ENCODE data around the gene TEX10. TPM values are rescaled to one million over a fixed set of nuclear protein-coding genes. Genes with fewer than 3 reads are reported as not detected.

Gene TEX10
- total and polyA plus RNA-seq, 2 donors (not counting 1 experiment from before 2014, with no cell fraction given): 23.6 to 24.9 TPM

DNA sequence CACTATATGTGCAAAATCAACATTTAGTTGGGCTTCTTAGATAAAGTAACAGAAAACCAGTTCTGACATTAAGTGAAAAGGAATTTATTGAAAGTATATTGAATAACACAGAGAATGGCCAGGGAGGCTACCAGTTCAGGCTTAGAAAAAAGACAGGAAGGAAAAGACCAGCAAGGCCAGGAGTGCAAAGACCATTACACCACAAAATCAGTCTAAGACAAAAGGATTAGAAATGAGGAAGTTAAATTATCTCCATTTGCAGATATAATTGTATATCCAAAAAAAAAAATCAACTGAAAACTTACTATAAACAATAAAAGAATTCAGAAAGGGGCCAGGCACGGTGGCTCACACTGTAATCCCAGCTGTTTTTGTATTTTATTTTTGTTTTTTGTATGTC, 4.8 kb upstream of the TEX10 start:
- DNase-seq (ENCODE audit: low read depth in 2 of 2): no peak
- TF ChIP-seq, protein P1, sequence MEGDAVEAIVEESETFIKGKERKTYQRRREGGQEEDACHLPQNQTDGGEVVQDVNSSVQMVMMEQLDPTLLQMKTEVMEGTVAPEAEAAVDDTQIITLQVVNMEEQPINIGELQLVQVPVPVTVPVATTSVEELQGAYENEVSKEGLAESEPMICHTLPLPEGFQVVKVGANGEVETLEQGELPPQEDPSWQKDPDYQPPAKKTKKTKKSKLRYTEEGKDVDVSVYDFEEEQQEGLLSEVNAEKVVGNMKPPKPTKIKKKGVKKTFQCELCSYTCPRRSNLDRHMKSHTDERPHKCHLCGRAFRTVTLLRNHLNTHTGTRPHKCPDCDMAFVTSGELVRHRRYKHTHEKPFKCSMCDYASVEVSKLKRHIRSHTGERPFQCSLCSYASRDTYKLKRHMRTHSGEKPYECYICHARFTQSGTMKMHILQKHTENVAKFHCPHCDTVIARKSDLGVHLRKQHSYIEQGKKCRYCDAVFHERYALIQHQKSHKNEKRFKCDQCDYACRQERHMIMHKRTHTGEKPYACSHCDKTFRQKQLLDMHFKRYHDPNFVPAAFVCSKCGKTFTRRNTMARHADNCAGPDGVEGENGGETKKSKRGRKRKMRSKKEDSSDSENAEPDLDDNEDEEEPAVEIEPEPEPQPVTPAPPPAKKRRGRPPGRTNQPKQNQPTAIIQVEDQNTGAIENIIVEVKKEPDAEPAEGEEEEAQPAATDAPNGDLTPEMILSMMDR (conservative IDR thresholded peaks at IDR 0.05 in 1 of 2, IDR thresholded peaks at IDR 0.05 in 1 of 2; ENCODE audit: low read depth in 1 of 2, low read length in 2 of 2): no peak
- TF ChIP-seq EZH2 (IDR thresholded peaks at IDR 0.05; ENCODE audit: low read length, missing control alignments): no peak
- H3K27ac ChIP-seq (ENCODE audit: insufficient read depth, low read length): no peak overlapping the region
- no peak overlapping the region for H2AFZ ChIP-seq (ENCODE audit: low read length)
- H3K79me2 ChIP-seq (ENCODE audit: control insufficient read depth, insufficient read depth, low read length): peaks cover 1% of the 10 kb centered on the region
- H3K9me3 ChIP-seq (ENCODE audit: control insufficient read depth, insufficient read depth, low read depth, low read length): no peaks in the 10 kb centered on the region
- no peaks in the 10 kb centered on the region for H3K27me3 ChIP-seq (ENCODE audit: control insufficient read depth, insufficient read depth, low read length)
- no peaks in the 10 kb centered on the region for H3K4me1 ChIP-seq (ENCODE audit: control insufficient read depth, extremely low read depth, insufficient read depth, low read length)
- no peaks in the 10 kb centered on the region for H4K20me1 ChIP-seq (ENCODE audit: control insufficient read depth, extremely low read depth, insufficient read depth, low read length)
- no peak overlapping the region for H3K9ac ChIP-seq (ENCODE audit: insufficient read depth, low read length)
- H3K36me3 ChIP-seq (ENCODE audit: control insufficient read depth, insufficient read depth, low read length): no peaks in the 10 kb centered on the region
- H3K4me3 ChIP-seq (replicated peaks in 1 of 4; ENCODE audit: control extremely low read depth in 1 of 4, insufficient read depth in 1 of 4, low read depth in 3 of 4, low read length in 4 of 4): no peak overlapping the region
- no peak overlapping the region for H3K4me2 ChIP-seq (ENCODE audit: extremely low read depth, insufficient read depth, low read length)

- no peak overlapping the region for H2AFZ ChIP-seq (ENCODE audit: low read length)
- H3K9me3 ChIP-seq (ENCODE audit: control insufficient read depth, insufficient read depth, low read depth, low read length): no peaks in the 10 kb centered on the region
- DNase-seq (ENCODE audit: low read depth in 2 of 2): no peak
- no peak for TF ChIP-seq EZH2 (IDR thresholded peaks at IDR 0.05; ENCODE audit: low read length, missing control alignments)
- TF ChIP-seq, protein P1 (conservative IDR thresholded peaks at IDR 0.05 in 1 of 2, IDR thresholded peaks at IDR 0.05 in 1 of 2; ENCODE audit: low read depth in 1 of 2, low read length in 2 of 2): no peak
- no peaks in the 10 kb centered on the region for H3K27me3 ChIP-seq (ENCODE audit: control insufficient read depth, insufficient read depth, low read length)
- H3K27ac ChIP-seq (ENCODE audit: insufficient read depth, low read length): no peak overlapping the region
- H3K4me2 ChIP-seq (ENCODE audit: extremely low read depth, insufficient read depth, low read length): no peak overlapping the region
- H3K4me1 ChIP-seq (ENCODE audit: control insufficient read depth, extremely low read depth, insufficient read depth, low read length): peaks cover 2% of the 10 kb centered on the region
- no peaks in the 10 kb centered on the region for H4K20me1 ChIP-seq (ENCODE audit: control insufficient read depth, extremely low read depth, insufficient read depth, low read length)
- no peak overlapping the region for H3K9ac ChIP-seq (ENCODE audit: insufficient read depth, low read length)
- H3K4me3 ChIP-seq (replicated peaks in 1 of 4; ENCODE audit: control extremely low read depth in 1 of 4, insufficient read depth in 1 of 4, low read depth in 3 of 4, low read length in 4 of 4): no peak overlapping the region
- peaks cover 20% of the 10 kb centered on the region for H3K79me2 ChIP-seq (ENCODE audit: control insufficient read depth, insufficient read depth, low read length)
- H3K36me3 ChIP-seq (ENCODE audit: control insufficient read depth, insufficient read depth, low read length): no peaks in the 10 kb centered on the region
Measured at GRCh38 chr9:100355561-100355960, 2.8 kb upstream of the TEX10 start.

GRCh38 chr9:100354121-100354800, 1.5 kb upstream of the TEX10 start:
- no peaks in the 10 kb centered on the region for H3K9me3 ChIP-seq (ENCODE audit: control insufficient read depth, insufficient read depth, low read depth, low read length)
- TF ChIP-seq, protein P1 (conservative IDR thresholded peaks at IDR 0.05 in 1 of 2, IDR thresholded peaks at IDR 0.05 in 1 of 2; ENCODE audit: low read depth in 1 of 2, low read length in 2 of 2): peak in 1 of 2 donors; percentile 11
- no peak for TF ChIP-seq EZH2 (IDR thresholded peaks at IDR 0.05; ENCODE audit: low read length, missing control alignments)
- no peaks in the 10 kb centered on the region for H3K27me3 ChIP-seq (ENCODE audit: control insufficient read depth, insufficient read depth, low read length)
- no peak overlapping the region for H3K9ac ChIP-seq (ENCODE audit: insufficient read depth, low read length)
- no peaks in the 10 kb centered on the region for H4K20me1 ChIP-seq (ENCODE audit: control insufficient read depth, extremely low read depth, insufficient read depth, low read length)
- DNase-seq (ENCODE audit: low read depth in 2 of 2): no peak
- H3K4me1 ChIP-seq (ENCODE audit: control insufficient read depth, extremely low read depth, insufficient read depth, low read length): peaks cover 4% of the 10 kb centered on the region
- no peak overlapping the region for H3K27ac ChIP-seq (ENCODE audit: insufficient read depth, low read length)
- peaks cover 33% of the 10 kb centered on the region for H3K79me2 ChIP-seq (ENCODE audit: control insufficient read depth, insufficient read depth, low read length)
- H2AFZ ChIP-seq (ENCODE audit: low read length): no peak overlapping the region
- H3K4me2 ChIP-seq (ENCODE audit: extremely low read depth, insufficient read depth, low read length): no peak overlapping the region
- no peaks in the 10 kb centered on the region for H3K36me3 ChIP-seq (ENCODE audit: control insufficient read depth, insufficient read depth, low read length)
- H3K4me3 ChIP-seq (replicated peaks in 1 of 4; ENCODE audit: control extremely low read depth in 1 of 4, insufficient read depth in 1 of 4, low read depth in 3 of 4, low read length in 4 of 4): no peak overlapping the region
